ENCODE results near the gene AMPH.
A peak's percentile ranks its signal among the peaks of the same experiment; 100 is the strongest.
"Not testable (repeated sequence)": the region's sequence is repeated elsewhere in the genome, so short reads cannot be mapped to it uniquely, and the experiment has no call there.

The AMPH gene

DNA sequence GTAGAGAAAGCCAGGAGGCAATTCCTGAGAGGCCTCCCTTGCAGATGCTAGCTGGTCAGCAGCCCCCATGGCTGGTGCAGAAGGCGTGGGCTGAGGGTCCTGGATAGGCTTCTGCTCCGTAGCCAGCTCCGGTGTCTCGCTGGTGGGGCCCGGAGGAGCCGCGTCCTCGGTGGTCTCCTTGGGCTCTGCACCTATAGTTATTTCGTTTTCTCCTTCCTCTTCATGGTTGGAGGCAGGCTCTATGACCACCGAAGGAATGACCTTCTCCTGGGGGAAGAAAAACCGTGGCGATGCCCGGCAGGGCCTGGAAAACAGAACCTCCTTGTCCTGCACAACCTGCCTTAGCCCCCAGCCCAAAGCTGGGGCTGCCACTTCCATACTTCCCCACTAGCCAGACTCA, 239.4 kb downstream of the AMPH start:
- DNase-seq = no peak

DNA sequence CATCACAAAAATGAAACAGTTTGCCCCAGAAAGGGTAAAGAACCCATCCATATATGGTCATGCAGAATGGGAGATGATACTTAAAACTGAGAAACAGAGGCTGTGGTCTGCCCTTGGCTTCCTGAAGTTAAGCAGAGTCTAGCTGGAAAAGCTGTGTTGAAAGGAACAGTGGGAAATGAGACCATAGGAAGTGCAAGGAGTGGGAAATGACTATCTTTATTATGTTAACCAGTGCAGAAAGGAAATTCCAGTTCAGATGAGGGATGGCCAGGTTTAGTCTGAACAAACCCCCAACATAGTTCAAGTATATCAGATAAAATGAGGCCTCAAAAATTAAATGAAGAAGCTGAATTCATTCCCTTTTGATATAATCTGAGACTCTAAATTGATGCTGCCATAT, 245.5 kb downstream of the AMPH start:
- no peak for DNase-seq

DNA sequence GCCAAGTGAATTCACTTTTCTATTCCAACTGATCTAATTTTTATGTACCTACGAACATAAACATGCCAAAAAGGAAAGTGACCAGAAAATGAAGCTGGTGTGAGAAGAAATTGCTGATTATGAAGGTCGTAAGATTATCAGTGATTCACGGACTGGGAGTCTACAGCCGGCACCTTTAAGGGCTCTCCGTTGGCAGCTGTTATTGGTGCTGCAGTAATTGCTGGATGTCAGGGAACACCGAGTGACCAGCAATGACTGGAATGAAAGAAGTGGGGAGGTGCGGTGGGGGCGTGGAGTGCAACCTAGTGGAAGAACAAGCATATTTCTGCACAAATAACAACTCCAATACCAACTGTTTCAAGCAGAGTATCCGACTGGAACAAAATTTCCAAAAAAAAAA, 247.9 kb downstream of the AMPH start:
- no peak for DNase-seq

DNA sequence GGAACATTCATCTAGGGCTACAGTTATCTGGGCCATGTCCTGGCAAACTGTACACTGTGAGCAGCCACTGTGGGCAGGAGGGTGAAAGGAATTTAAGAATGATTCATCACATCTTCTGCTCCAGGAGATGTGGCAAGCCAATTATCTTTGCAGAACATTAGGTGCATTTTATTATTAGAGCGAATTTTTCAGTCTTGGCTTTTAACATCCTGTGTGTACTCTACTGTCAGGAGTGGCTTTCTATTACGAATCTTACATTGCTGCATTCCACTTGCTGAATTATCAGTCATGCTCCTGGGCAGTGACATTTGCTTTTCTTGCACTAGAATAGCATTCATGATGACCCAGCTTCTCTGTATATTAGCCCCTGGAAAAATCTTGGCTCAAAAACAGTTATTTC, 248.5 kb downstream of the AMPH start:
- no peak for DNase-seq

GRCh38 chr7:38375453-38375852, 255.7 kb downstream of the AMPH start:
- DNase-seq = no peak

GRCh38 chr7:38374507-38374906, 256.7 kb downstream of the AMPH start:
- no peak for DNase-seq

DNA sequence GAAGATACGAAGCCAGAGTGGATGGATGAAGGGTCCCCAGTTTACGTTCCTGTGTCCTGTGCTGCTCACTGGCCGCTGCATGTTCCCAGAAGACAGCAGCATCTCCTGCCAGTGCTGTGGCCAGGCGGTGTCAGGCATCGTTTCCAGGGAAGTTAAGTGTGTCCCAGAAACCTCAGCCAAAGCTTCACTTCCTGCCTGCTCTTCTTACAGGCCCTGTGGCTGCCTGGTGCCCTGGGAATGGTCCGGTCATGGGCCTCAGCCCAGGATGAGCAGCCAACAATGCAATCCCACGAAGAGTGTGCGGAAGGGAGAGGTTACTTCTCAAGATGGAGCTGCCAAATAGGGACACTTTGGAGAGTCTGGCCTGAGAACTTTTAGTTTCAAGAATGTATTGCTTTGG, 258.0 kb downstream of the AMPH start:
- DNase-seq = no peak

- DNase-seq = no peak
Measured at GRCh38 chr7:38372290-38372689, 258.9 kb downstream of the AMPH start.

DNA sequence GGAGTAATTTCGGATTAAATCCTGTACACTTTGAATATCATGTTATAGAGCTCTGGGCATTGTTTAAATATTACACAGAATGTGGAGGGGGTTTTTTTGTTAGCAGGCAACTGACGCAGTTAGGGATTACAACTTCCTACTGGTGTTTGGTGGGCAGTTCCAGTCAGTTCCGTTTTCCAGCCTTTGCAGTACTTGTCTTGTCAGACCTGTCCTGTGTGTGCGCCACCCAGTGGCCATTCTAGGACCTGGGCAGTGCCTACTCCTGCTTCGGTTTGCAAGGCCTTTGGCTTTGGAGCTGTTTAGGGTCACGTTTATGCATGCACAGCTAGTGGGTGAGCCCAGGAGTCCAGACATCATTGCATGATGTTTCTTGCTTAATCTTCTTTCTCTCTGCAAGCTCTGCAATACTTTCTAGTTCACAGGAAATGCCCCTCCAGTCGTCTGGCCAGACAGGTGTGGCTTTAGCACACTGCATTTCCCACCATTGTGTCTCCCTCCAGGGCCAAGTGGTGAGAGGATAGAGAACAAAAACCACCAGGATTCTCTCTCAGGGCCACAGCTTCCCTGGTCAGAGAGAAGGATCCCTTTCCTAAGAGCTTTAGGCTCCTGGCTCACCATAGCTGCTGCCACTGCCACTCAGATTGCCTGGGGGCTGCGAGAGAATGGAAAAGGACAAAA, 261.2 kb downstream of the AMPH start:
- DNase-seq = peak; percentile 96

- DNase-seq = peak; percentile 95
Measured at GRCh38 chr7:38368191-38368605, 263.0 kb downstream of the AMPH start.

GRCh38 chr7:38367301-38367890, 263.8 kb downstream of the AMPH start:
- DNase-seq = no peak

- peak; percentile 89 for DNase-seq
Measured at GRCh38 chr7:38363379-38363778, 267.8 kb downstream of the AMPH start.

GRCh38 chr7:38362611-38363237, 268.4 kb downstream of the AMPH start:
- not testable (repeated sequence) for DNase-seq

- DNase-seq = no peak
Measured at GRCh38 chr7:38360776-38361175, 270.4 kb downstream of the AMPH start.

GRCh38 chr7:38359071-38359601, 272.0 kb downstream of the AMPH start:
- peak; percentile 60 for DNase-seq

- DNase-seq = not testable (repeated sequence)
Measured at GRCh38 chr7:38358273-38358831, 272.8 kb downstream of the AMPH start.

GRCh38 chr7:38354271-38354851, 276.8 kb downstream of the AMPH start:
- peak; percentile 91 for DNase-seq

GRCh38 chr7:38353431-38353881, 277.7 kb downstream of the AMPH start:
- not testable (repeated sequence) for DNase-seq

DNA sequence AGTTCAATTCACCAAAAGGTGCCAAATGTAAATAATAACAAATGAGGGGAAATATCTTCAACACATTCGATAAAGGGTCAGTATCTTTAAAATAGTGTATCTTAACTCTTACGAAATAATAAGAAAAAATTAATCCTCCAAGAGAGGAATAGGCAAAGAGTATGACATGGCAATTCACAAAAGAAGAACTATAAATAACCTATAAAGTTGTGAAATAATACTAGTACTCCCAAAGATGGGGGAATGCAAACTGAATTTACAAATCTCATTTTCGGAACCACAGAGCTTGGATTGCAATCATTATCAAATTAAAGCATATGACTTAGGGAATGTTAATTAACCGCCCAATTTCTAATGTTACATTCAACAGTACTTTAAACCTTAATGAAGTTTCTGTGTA, 279.6 kb downstream of the AMPH start:
- DNase-seq = no peak

DNA sequence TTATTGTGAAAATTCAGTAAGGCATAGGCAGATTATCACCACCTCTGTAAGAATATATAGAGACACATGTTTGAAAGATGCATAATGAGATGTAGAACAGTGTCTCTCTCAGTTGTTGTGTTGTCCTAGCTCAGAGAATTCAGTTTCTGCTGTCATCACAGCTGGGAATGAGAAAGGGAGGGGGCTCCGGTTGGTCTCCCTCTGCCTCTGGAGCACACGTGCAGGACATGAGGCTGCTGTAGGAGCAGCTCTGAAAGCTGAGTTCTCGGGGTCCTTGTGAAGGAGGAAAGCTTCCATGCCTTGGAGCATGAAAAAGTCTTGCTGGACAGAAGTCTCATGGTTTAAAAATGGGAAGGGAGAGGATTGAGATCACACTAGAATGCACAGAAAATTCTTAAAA, 280.4 kb downstream of the AMPH start:
- DNase-seq = not testable (repeated sequence)

DNA sequence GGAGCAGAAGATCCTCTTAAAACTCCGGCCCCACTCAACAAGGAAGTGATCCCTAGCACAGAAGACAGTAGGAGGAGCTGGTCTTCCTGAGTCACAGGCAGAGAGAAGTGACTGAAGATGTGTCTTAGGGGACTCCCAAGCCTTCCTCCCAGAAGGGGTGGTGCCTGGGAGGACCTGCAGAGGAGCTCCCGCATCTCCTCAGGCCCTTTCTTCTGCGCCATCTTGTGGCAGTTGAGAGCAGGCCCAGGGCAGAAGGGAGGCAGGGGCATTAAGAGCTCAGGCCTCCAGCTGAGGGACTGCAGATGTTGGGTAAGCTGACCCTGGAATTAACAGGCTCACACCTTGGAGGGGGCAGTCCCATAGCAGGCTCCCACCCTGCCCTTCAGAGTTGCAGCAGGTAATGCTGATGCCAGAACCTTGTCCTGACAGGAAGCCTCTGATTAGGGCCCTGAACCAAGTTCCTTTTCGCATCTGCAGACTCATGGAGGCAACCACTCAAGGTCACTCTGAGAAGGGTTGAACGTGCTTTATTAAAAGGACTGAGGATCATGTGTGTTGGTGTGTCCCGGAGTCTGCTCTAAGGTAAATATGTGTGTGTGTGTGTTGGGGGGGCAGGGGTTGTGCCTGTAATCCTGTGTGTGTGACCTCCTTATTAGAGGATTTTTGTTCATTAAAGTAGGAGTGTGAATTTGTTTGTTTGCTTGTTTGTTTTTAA, 281.1 kb downstream of the AMPH start:
- DNase-seq = peak; percentile 78

- not testable (repeated sequence) for DNase-seq
Measured at GRCh38 chr7:38349126-38349795, 281.9 kb downstream of the AMPH start.

Data from islet precursor cell (in vitro differentiated cells).